HG02981 (cell line): Measurements from ENCODE around the gene ENTREP1.
A peak's percentile ranks its signal among the peaks of the same experiment; 100 is the strongest.
"Not testable (repeated sequence)": the region's sequence is repeated elsewhere in the genome, so short reads cannot be mapped to it uniquely, and the experiment has no call there.

Experiments
- ATAC-seq: cut with Tn5 transposase; IDR thresholded peaks from one replicate; pipeline ENCODE4 v1.9.1; 2021; ENCODE audit warnings: mild to moderate bottlenecking, moderate library complexity; ENCODE audit not compliant: unreplicated experiment

Gene ENTREP1

GRCh38 chr9:69409936-69410335 lies 84.9 kb downstream of the ENTREP1 start:
- not testable (repeated sequence) for ATAC-seq

DNA sequence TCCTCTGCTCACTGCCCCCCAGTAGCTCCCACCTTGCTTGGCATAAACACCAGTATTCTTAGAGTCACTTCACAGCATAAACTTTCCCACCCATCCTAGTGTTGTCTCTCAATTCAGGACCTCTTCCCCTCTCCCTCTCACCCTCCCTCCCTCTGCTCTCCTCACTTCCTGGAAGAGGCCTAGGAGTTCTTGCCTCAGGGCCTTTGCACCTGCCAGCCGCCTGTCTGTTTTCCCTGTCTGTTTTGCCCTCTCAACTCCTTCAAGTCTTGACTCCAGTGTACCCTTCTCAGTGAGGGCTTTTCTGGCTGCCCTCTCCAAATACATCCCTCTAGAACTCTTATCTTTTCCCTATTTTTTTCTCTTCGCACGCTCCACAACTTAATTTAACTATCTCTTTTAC lies 86.2 kb downstream of the ENTREP1 start:
- no peak for ATAC-seq

GRCh38 chr9:69411931-69412740 lies 87.1 kb downstream of the ENTREP1 start:
- no peak for ATAC-seq

- no peak for ATAC-seq
Measured at GRCh38 chr9:69412741-69413150, 87.7 kb downstream of the ENTREP1 start.

DNA sequence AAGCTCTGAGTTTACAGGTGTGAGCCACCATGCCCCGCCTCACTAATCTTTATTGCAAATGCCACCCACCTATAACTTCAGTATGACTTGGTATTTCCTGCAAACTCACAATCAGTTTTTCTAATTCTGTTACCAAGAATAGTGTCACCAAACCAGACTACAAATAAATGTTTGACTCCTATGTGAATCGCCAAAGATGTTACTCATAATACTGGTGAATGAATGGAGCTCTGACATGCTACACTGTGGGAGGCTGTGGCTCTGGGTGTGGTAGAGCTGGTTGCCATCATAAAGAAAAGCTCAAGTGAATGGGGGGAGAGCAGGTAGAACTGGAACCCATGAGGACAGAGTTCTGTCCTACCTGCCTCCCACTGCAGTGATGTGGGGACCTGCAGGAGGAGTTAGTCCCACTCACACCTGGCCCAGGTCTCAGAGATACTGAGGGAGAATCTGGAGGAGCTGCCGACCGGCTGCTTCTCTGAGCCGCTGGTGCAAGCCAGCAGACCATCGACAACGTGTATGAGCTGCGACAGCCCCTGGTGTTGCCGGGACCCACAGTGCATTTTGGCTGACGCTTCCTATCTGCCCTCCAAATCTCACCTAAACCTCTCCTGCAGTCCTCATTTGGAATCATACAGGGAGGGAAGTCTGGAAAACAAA lies 95.7 kb downstream of the ENTREP1 start:
- no peak for ATAC-seq

- ATAC-seq: peak; percentile 56
Measured at GRCh38 chr9:69421908-69422801, 97.1 kb downstream of the ENTREP1 start.

DNA sequence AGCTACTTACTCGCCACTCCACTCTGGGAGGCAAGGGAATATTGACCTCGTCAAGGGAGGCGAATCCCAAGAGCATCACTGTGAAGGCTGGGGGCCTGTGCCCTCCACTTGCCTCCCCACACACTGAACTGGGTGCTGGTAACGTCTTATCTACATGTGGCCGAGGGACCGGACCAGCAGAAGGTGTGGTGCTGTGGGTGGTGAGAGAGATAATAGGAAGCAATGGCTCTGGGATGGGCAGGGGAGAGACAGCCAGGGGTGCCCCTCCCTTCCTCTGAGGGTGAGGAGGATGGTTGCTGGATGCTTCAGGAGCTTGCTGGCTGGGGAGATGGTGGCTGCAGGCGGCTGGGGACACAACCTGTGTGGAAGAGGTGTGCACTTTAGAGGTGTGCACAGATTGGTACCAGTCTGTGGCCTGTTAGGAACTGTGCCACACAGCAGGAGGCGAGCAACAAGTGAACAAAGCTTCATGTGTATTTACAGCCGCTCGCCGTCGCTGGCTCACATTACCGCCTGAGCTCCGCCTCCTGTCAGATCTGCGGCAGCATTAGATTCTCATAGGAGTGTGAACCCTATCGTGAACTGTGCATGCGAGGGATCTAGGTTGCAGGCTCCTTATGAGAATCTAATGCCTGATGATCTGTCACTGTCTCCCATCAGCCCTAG lies 100.3 kb downstream of the ENTREP1 start:
- no peak for ATAC-seq

DNA sequence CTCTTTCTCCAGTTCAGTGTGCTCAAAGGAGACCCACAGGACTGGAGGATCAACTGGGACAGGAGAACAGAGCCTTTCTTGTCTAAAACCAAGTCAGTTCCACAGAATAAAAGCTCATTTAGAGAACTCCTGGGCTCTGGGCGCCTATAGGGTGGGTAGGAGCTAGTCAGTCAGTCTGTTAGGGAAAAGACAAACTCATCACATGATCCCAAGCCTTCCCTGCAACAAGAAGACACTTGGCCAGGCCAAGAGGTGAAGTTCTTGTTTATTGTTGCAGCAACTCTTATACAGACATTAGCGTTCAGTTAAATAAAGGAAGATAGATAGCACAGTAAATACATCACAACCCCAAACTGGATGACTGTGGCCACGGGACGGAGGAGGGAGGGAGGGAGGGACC lies 102.3 kb downstream of the ENTREP1 start:
- no peak for ATAC-seq

- no peak for ATAC-seq
Measured at GRCh38 chr9:69428017-69428785, 103.2 kb downstream of the ENTREP1 start.

GRCh38 chr9:69429281-69429680 lies 104.3 kb downstream of the ENTREP1 start:
- ATAC-seq: no peak

GRCh38 chr9:69430206-69430605 lies 105.2 kb downstream of the ENTREP1 start:
- no peak for ATAC-seq

DNA sequence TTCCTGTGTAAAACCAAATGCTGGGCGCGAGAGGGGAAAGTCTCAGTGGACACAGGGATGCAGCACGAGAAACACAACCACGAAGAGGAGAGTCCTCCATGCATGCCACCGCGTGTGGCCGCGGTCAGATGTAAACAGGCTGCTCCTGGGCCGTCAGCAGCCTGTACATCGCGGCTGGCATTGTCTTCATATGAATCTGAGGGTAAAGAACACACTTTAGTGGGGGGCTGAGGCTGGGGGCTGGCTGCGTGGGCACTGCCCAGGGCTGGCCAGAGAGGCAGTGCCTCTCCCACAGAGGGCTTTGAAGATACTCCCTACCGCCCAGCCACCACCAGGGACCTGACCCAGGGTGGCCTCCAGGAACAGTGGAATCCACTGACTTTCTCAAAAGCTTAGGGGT lies 106.2 kb downstream of the ENTREP1 start:
- ATAC-seq: no peak

GRCh38 chr9:69431777-69432176 lies 106.8 kb downstream of the ENTREP1 start:
- ATAC-seq: no peak

- ATAC-seq: no peak
Measured at GRCh38 chr9:69432623-69433022, 107.6 kb downstream of the ENTREP1 start.

GRCh38 chr9:69433392-69433791 lies 108.4 kb downstream of the ENTREP1 start:
- no peak for ATAC-seq

- ATAC-seq: no peak
Measured at GRCh38 chr9:69433968-69434367, 109.0 kb downstream of the ENTREP1 start.

DNA sequence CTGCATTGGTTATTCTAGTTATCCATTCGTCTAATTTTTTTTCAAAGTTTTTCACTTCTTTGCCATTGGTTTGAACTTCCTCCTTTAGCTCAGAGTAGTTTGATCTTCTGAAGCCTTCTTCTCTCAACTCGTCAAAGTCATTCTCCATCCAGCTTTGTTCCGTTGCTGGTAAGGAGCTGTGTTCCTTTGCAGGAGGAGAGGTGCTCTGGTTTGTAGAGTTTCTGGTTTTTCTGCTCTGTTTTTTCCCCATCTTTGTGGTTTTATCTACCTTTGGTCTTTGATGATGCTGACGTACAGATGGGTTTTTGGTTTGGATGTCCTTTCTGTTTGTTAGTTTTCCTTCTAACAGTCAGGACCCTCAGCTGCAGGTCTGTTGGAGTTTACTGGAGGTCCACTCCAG lies 114.6 kb downstream of the ENTREP1 start:
- not testable (repeated sequence) for ATAC-seq

GRCh38 chr9:69440254-69440955 lies 115.4 kb downstream of the ENTREP1 start:
- ATAC-seq: not testable (repeated sequence)
